ENCODE measurements around the gene TRMO. TPM values are rescaled to one million over a fixed set of nuclear protein-coding genes. Genes with fewer than 3 reads are reported as not detected.
"Not testable (repeated sequence)": the region's sequence is repeated elsewhere in the genome, so short reads cannot be mapped to it uniquely, and the experiment has no call there.

Gene TRMO
- total RNA-seq, 4 donors from 2014 or later: 10.5 to 23.4 (median 15.7) TPM

GRCh38 chr9:97959585-97959984 lies 37.3 kb upstream of the TRMO start:
- TF ChIP-seq CTCF (IDR thresholded peaks at IDR 0.05 in 4 of 5, conservative IDR thresholded peaks at IDR 0.05 in 1 of 5) (no peak), POLR2A (IDR thresholded peaks at IDR 0.05) (no peak)
- Histone ChIP-seq H3K36me3 (no peaks in the 10 kb centered on the region), H3K9me3 (no peaks in the 10 kb centered on the region), H3K27ac (no peak overlapping the region), H3K4me3 (no peak overlapping the region), H3K4me1 (peaks cover 0 to 4% of the 10 kb centered on the region in 2 donors), H3K27me3 (no peaks in the 10 kb centered on the region)
- no peak for ATAC-seq
- in situ Hi-C loops (cut with MboI; ENCODE audit: low sequenced_read_pairs in 4 of 4): no loop called here
- intact Hi-C loops (cut with DNase I; ENCODE audit: low total_unique reads): no loop called here
- DNase-seq: no peak

- TF ChIP-seq CTCF (IDR thresholded peaks at IDR 0.05 in 4 of 5, conservative IDR thresholded peaks at IDR 0.05 in 1 of 5): no peak
- DNase-seq (no peak), ATAC-seq (no peak)
- Histone ChIP-seq H3K9me3 (no peaks in the 10 kb centered on the region), H3K4me1 (peaks cover 0 to 4% of the 10 kb centered on the region in 2 donors), H3K4me3 (no peak overlapping the region), H3K36me3 (no peaks in the 10 kb centered on the region), H3K27ac (no peak overlapping the region), H3K27me3 (no peaks in the 10 kb centered on the region)
- in situ Hi-C loops (cut with MboI; ENCODE audit: low sequenced_read_pairs in 4 of 4): no loop called here
- intact Hi-C loops (cut with DNase I; ENCODE audit: low total_unique reads): no loop called here
Observed at GRCh38 chr9:97958812-97959511, 36.7 kb upstream of the TRMO start.

GRCh38 chr9:97956331-97956730 lies 34.0 kb upstream of the TRMO start:
- TF ChIP-seq POLR2A (IDR thresholded peaks at IDR 0.05): no peak
- TF ChIP-seq CTCF (IDR thresholded peaks at IDR 0.05 in 4 of 5, conservative IDR thresholded peaks at IDR 0.05 in 1 of 5): no peak
- in situ Hi-C loops (cut with MboI; ENCODE audit: low sequenced_read_pairs in 4 of 4) (no loop called here), intact Hi-C loops (cut with DNase I; ENCODE audit: low total_unique reads) (no loop called here)
- Histone ChIP-seq H3K9me3 (no peaks in the 10 kb centered on the region), H3K36me3 (no peaks in the 10 kb centered on the region), H3K27me3 (no peaks in the 10 kb centered on the region), H3K27ac (no peak overlapping the region), H3K4me3 (no peak overlapping the region), H3K4me1 (no peaks in the 10 kb centered on the region)
- DNase-seq (no peak), ATAC-seq (no peak)

DNA sequence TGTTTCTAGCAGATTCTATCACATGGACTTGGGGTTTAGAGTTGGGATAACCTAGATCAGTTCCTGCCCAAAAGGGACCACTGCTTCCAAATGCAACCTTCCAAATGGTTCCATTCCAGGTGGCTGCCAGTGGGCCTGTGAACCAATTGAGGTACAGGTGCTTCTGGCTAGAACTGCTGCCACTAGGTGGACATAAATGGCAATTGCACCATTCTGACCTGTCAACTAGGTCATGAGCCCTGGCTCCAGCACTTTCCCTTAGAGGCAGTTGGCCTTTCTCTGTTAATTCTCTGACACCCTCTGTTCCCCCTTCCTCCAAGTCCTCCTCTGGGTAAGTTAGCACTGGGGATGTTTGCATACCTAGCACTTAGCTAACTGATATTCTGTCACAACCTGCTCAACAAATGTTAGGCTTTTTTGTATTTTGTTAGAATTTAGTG lies 32.3 kb upstream of the TRMO start:
- ATAC-seq (peak; percentile 69), DNase-seq (peak in 1 of 2 donors; percentile 4)
- intact Hi-C loops (cut with DNase I; ENCODE audit: low total_unique reads) (no loop called here), in situ Hi-C loops (cut with MboI; ENCODE audit: low sequenced_read_pairs in 4 of 4) (no loop called here)
- Histone ChIP-seq H3K27ac (no peak overlapping the region), H3K27me3 (no peaks in the 10 kb centered on the region), H3K4me3 (no peak overlapping the region), H3K4me1 (no peaks in the 10 kb centered on the region), H3K9me3 (no peaks in the 10 kb centered on the region), H3K36me3 (no peaks in the 10 kb centered on the region)
- no peak for TF ChIP-seq POLR2A (IDR thresholded peaks at IDR 0.05)
- TF ChIP-seq CTCF (IDR thresholded peaks at IDR 0.05 in 4 of 5, conservative IDR thresholded peaks at IDR 0.05 in 1 of 5): peak in 3 of 5 experiments; percentile 22 to 57 (median 43)

DNA sequence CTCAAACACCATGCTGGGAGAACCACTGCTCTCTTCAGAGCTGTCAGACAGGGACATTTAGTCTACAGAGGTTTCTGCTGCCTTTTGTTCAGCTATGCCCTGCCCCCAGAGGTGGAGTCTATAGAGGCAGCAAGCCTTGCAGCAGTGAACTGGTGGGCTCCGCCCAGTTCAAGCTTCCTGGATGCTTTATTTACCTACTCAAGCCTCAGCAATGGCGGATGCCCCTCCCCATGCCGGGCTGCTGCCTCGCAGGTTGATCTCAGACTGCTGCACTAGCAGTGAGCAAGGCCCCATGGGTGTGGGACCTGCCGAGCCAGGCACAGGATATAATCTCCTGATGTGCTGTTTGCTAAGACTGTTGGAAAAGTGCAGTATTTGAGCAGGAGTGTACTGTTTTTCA lies 28.6 kb upstream of the TRMO start:
- in situ Hi-C loops (cut with MboI; ENCODE audit: low sequenced_read_pairs in 4 of 4); H3K4me3 ChIP-seq; H3K9me3 ChIP-seq; H3K27ac ChIP-seq; DNase-seq; intact Hi-C loops (cut with DNase I; ENCODE audit: low total_unique reads); H3K27me3 ChIP-seq; ATAC-seq; H3K4me1 ChIP-seq; H3K36me3 ChIP-seq: not testable (repeated sequence)

DNA sequence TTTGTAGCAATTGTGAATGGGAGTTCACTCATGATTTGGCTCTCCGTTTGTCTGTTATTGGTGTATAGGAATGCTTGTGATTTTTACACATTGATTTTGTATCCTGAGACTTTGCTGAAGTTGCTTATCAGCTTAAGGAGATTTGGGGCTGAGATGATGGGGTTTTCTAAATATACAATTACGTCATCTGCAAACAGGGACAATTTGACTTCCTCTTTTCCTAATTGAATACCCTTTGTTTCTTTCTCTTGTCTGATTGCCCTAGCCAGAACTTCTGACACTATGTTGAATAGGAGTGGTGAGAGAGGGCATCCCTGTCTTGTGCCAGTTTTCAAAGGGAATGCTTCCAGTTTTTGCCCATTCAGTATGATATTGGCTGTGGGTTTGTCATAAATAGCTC lies 24.8 kb upstream of the TRMO start:
- DNase-seq; H3K36me3 ChIP-seq; H3K27ac ChIP-seq; intact Hi-C loops (cut with DNase I; ENCODE audit: low total_unique reads); H3K27me3 ChIP-seq; H3K4me3 ChIP-seq; H3K4me1 ChIP-seq; in situ Hi-C loops (cut with MboI; ENCODE audit: low sequenced_read_pairs in 4 of 4); ATAC-seq; H3K9me3 ChIP-seq: not testable (repeated sequence)

DNA sequence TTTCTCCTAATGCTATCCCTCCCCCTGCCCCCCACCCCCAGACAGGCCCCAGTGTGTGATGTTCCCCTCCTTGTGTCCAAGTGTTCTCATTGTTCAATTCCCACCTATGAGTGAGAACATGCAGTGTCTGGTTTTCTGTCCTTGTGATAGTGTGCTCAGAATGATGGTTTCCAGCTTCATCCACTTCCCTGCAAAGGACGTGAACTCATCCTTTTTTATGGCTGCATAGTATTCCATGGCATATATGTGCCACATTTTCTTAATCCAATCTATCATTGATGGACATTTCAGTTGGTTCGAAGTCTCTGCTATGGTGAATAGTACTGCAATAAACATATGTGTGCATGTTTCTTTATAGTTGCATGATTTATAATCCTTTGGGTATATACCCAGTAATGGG lies 23.2 kb upstream of the TRMO start:
- in situ Hi-C loops (cut with MboI; ENCODE audit: low sequenced_read_pairs in 4 of 4); H3K4me1 ChIP-seq; H3K4me3 ChIP-seq; H3K36me3 ChIP-seq; H3K9me3 ChIP-seq; H3K27ac ChIP-seq; DNase-seq; H3K27me3 ChIP-seq; intact Hi-C loops (cut with DNase I; ENCODE audit: low total_unique reads); ATAC-seq: not testable (repeated sequence)

All from gastrocnemius medialis (tissue), 4 donors.